Hematopoietic multipotent progenitor cell treated with erythropoietin and hydrocortisone succinate and interleukin-3 and kit ligand, for 6 days (in vitro differentiated cells): Measurements from ENCODE around the gene RFC1.
"Not testable (repeated sequence)": the region's sequence is repeated elsewhere in the genome, so short reads cannot be mapped to it uniquely, and the experiment has no call there.

Experiments
- DNase-seq: peaks from one replicate; pipeline ENCODE4 v3.0.0-alpha.2; 2015

Gene RFC1

GRCh38 chr4:39353478-39354253 is 12.5 kb downstream of the RFC1 start:
- DNase-seq = peak; percentile 54

GRCh38 chr4:39353149-39353477 is 13.0 kb downstream of the RFC1 start:
- not testable (repeated sequence) for DNase-seq

- no peak for DNase-seq
These were observed 16.8 kb downstream of the RFC1 start for GRCh38 chr4:39349326-39349725.

- no peak for DNase-seq
These were observed 17.5 kb downstream of the RFC1 start for GRCh38 chr4:39348371-39349315.

- DNase-seq = no peak
These were observed 19.2 kb downstream of the RFC1 start for GRCh38 chr4:39346856-39347519.

GRCh38 chr4:39342731-39343130 is 23.4 kb downstream of the RFC1 start:
- no peak for DNase-seq

- DNase-seq = no peak
These were observed 25.0 kb downstream of the RFC1 start for GRCh38 chr4:39341075-39341725.

- no peak for DNase-seq
These were observed 26.2 kb downstream of the RFC1 start for GRCh38 chr4:39339968-39340367.

- no peak for DNase-seq
These were observed 28.3 kb downstream of the RFC1 start for GRCh38 chr4:39337841-39338240.

- no peak for DNase-seq
These were observed 30.6 kb downstream of the RFC1 start for GRCh38 chr4:39335566-39335965.

- no peak for DNase-seq
These were observed 35.0 kb downstream of the RFC1 start for GRCh38 chr4:39331191-39331590.

GRCh38 chr4:39330353-39330752 is 35.8 kb downstream of the RFC1 start:
- peak; percentile 51 for DNase-seq

- peak; percentile 42 for DNase-seq
These were observed 39.6 kb downstream of the RFC1 start for GRCh38 chr4:39326468-39326977.

GRCh38 chr4:39324897-39325613 is 41.1 kb downstream of the RFC1 start:
- no peak for DNase-seq

- DNase-seq = no peak
These were observed 41.7 kb downstream of the RFC1 start for GRCh38 chr4:39324446-39324845.

- DNase-seq = no peak
These were observed 42.3 kb downstream of the RFC1 start for GRCh38 chr4:39323821-39324220.

GRCh38 chr4:39320381-39321115 is 45.6 kb downstream of the RFC1 start:
- no peak for DNase-seq

GRCh38 chr4:39319676-39320075 is 46.5 kb downstream of the RFC1 start:
- DNase-seq = peak; percentile 11

- DNase-seq = no peak
These were observed 53.3 kb downstream of the RFC1 start for GRCh38 chr4:39312816-39313215.

- no peak for DNase-seq
These were observed 57.6 kb downstream of the RFC1 start for GRCh38 chr4:39308611-39309010.
